Heart right ventricle (tissue), 16 donors: Measurements from ENCODE around the gene IMMT. TPM values are rescaled to one million over a fixed set of nuclear protein-coding genes. Genes with fewer than 3 reads are reported as not detected.
"Not testable (repeated sequence)": the region's sequence is repeated elsewhere in the genome, so short reads cannot be mapped to it uniquely, and the experiment has no call there.

Experiments used
- ATAC-seq, 8 donors: fragments of 200-7000 bp; cut with Tn5 transposase; one replicate each; pipeline ENCODE4 v1.9.1; 2020; ENCODE audit warnings: mild to moderate bottlenecking in 8 of 8, moderate library complexity in 8 of 8, moderate number of reproducible peaks in 1 of 8
- DNase-seq, 2 donors: peaks; one replicate each; pipeline ENCODE4 v3.0.0-alpha.2; 2020
- H3K27ac ChIP-seq, 10 donors: fragments of 200-600 bp; sonication (generic) in 2 of 10; one replicate each; pipeline versions ENCODE4 v1.5.0 to v1.8.0; 2020 to 2022; ENCODE audit warnings: mild to moderate bottlenecking in 3 of 10
- H3K27me3 ChIP-seq, 7 donors: fragments of 200-600 bp; one replicate each; pipeline ENCODE4 v1.8.0; 2021 to 2022; ENCODE audit warnings: mild to moderate bottlenecking in 2 of 7
- H3K36me3 ChIP-seq, 9 donors: fragments of 200-600 bp; sonication (generic) in 1 of 9; one replicate each; pipeline versions ENCODE4 v1.5.0 to v1.8.0; 2020 to 2022; ENCODE audit warnings: mild to moderate bottlenecking in 2 of 9
- H3K4me1 ChIP-seq, 9 donors: fragments of 200-600 bp; sonication (generic) in 1 of 9; one replicate each; pipeline versions ENCODE4 v1.5.0 to v1.8.0; 2020 to 2022; ENCODE audit warnings: mild to moderate bottlenecking in 4 of 9
- H3K4me3 ChIP-seq, 10 donors: fragments of 200-600 bp; sonication (generic) in 2 of 10; one replicate each; pipeline versions ENCODE4 v1.5.0 to v1.8.0; 2020 to 2022; ENCODE audit warnings: mild to moderate bottlenecking in 7 of 10, moderate library complexity in 2 of 10
- H3K9me3 ChIP-seq, 11 donors: fragments of 200-600 bp in 10 of 11; sonication (generic) in 2 of 11; one replicate each; pipeline versions ENCODE4 v1.5.0 to v1.8.0; 2013 to 2022; ENCODE audit warnings: mild to moderate bottlenecking in 2 of 11, control low read depth in 1 of 11, moderate library complexity in 1 of 11
- WGBS, 2 donors: extraction: QIAGEN DNeasy Blood & Tissue Kit; methylation state at CpG; one replicate each; pipeline ENCODE4 v1.1.7; 2013; ENCODE audit warnings: inconsistent platforms in 1 of 2; 5-methylcytosine and 5-hydroxymethylcytosine counted together
- intact Hi-C, 10 donors: fragments of 100-400 bp; cut with DNase I; formaldehyde crosslinking; loops; one replicate each; pipeline versions ENCODE4 v1.11.1 to v1.14.2; 2022
- polyA plus RNA-seq, 2 donors: library from polyadenylated mRNA; stranded (reverse); fragments of 200-250 nt; gene quantifications; one replicate each; pipeline ENCODE4 v1.2.3, GENCODE V29; 2013
- total RNA-seq, 10 donors: library from RNA; stranded (reverse); fragmentation: NEBNext Ultra II Directional in 3 of 10; extraction: Animal tissue kit (Norgen Biotek cat#: 25700) in 3 of 10; gene quantifications; one replicate each; pipeline versions ENCODE4 v1.2.1 to v1.2.4, GENCODE V29; 2021 to 2023
- TF ChIP-seq, protein P1 (sequence below), 9 donors: fragments of 200-600 bp; sonication (generic) in 2 of 9; IDR thresholded peaks; one replicate each; pipeline versions ENCODE4 v1.5.0 to v1.8.0; 2021 to 2022; ENCODE audit warnings: antibody characterized with exemption in 9 of 9, mild to moderate bottlenecking in 5 of 9, moderate library complexity in 1 of 9
- donor health status: Arrhythmogenic right ventricular cardiomyopathy.
- donor health status: ischemic (EF 13 %, LVEDD 7.1; RV severe dilation, severe dysfunction).
- donor health status: healthy with polysubstance abuse.
- donor health status: DM: no; HTN: yes; CAD: no.
- donor health status: DM: no; HTN: no; CAD: no.
- donor health status: ischemic (EF 25% LVEDD 6.9; RV normal size, moderate dysfunction).
- donor health status: ischemic (EF 25% LVEDD 5.7; RV mildly dilated, moderate dysfunction).
- donor health status: healthy.
- donor health status: DM: yes; HTN: yes; CAD: no.
- donor health status: Ischemic cardiomyopathy.
- donor health status: ischemic (EF 35%, LVEDD 5.7; RV mildly dilated, moderate dysfunction).
- donor health status: nonischemic (EF 11% LVEDD 7.7; RV severe dilation, severe dysfunction).
- donor health status: DM: yes; HTN: yes; CAD: no.
- donor health status: PGD.
- donor health status: ischemic (EF 29% LVEDD 5.4; RV normal size, mild dysfunction).
- donor health status: nonischemic (EF 23%, LVEDD 6.1; RV moderate dilation, normal function).

IMMT gene
- total and polyA plus RNA-seq, 12 donors = 48.2 to 333 (median 298) TPM

DNA sequence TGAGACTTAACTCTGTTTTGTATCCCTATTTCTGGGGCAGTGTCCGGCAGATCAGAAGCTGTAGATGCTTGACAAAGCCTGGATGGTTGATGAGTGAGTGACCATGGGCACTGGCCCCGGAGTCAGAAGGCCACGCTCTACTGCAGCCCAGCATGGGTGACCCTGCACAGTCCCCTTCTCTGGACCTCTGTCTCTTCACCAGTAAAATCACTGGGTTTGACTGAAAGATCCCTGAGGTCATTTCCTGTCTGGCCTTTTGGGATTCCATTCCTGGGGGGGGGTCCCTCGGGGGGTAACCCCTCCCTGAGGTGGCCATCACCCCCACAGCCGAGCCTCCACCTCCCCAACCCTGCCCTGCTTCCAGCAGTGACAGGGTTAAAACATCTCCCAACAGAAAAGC, 35.7 kb upstream of the IMMT start:
- ATAC-seq (no peak), DNase-seq (no peak)
- Histone ChIP-seq H3K4me3 (no peak overlapping the region), H3K36me3 (no peaks in the 10 kb centered on the region), H3K4me1 (peaks cover 0 to 35% (median 9%) of the 10 kb centered on the region in 9 donors), H3K9me3 (no peaks in the 10 kb centered on the region), H3K27ac (no peak overlapping the region), H3K27me3 (no peaks in the 10 kb centered on the region)
- 71 to 76% methylated on average over 5 of the region's 5 CpGs for WGBS, 2 donors
- intact Hi-C loops = no loop called here
- TF ChIP-seq, protein P1, sequence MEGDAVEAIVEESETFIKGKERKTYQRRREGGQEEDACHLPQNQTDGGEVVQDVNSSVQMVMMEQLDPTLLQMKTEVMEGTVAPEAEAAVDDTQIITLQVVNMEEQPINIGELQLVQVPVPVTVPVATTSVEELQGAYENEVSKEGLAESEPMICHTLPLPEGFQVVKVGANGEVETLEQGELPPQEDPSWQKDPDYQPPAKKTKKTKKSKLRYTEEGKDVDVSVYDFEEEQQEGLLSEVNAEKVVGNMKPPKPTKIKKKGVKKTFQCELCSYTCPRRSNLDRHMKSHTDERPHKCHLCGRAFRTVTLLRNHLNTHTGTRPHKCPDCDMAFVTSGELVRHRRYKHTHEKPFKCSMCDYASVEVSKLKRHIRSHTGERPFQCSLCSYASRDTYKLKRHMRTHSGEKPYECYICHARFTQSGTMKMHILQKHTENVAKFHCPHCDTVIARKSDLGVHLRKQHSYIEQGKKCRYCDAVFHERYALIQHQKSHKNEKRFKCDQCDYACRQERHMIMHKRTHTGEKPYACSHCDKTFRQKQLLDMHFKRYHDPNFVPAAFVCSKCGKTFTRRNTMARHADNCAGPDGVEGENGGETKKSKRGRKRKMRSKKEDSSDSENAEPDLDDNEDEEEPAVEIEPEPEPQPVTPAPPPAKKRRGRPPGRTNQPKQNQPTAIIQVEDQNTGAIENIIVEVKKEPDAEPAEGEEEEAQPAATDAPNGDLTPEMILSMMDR (IDR thresholded peaks at IDR 0.05) = no peak

DNA sequence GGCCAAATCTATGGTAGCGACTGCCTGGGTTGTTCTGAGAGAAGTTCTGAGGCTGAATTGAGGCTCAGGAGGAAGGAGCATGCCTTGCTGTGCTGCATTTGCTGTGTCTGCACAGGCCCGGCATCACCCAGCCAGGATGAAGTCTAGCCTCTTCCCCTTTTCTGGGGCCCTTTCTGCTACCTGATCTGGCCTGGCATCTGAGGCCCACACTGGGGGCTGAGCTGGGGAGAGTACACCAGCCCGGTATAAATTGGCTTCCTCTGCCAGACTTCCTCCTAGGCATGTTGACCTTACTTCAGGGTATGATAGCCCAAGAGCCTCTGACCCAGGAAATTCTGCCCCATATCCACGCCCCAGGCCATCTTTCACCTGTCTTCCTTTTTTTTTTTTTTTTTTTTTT, 34.0 kb upstream of the IMMT start:
- Histone ChIP-seq H3K27me3 (no peaks in the 10 kb centered on the region), H3K4me3 (no peak overlapping the region), H3K4me1 (peaks cover 9 to 34% (median 17%) of the 10 kb centered on the region in 9 donors), H3K36me3 (no peaks in the 10 kb centered on the region), H3K27ac (no peak overlapping the region), H3K9me3 (no peaks in the 10 kb centered on the region)
- intact Hi-C loops = loop anchor here in 5 of 10 donors (10.0 kb wide), 3 partner anchors 46 to 216 kb away; partner anchors contain the start of gene KDM3A (in 2 of the 5)
- WGBS, 2 donors = 75% methylated on average over 4 of the region's 4 CpGs
- ATAC-seq (no peak), DNase-seq (no peak)
- TF ChIP-seq, protein P1 (IDR thresholded peaks at IDR 0.05) = no peak

DNA sequence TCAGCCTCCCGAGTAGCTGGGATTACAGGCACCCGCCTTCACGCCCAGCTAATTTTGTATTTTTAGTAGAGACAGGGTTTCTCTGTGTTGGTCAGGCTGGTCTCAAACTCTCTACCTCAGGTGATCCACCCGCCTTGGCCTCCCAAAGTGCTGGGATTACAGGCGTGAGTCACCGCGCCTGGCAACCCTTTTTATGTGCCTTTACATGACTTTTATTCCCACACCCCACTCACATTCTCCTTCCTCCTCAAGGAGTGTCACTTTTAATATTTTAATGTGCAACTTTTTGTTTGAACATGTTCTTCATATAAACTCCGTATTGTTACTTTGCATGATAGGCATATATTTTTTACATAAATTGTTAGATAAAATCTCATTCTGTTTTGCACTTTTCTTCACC, 33.3 kb upstream of the IMMT start:
- intact Hi-C loops = loop anchor here in 5 of 10 donors (10.0 kb wide), 3 partner anchors 46 to 216 kb away; partner anchors contain the start of gene KDM3A (in 2 of the 5)
- H3K36me3 ChIP-seq, DNase-seq, ATAC-seq, H3K27me3 ChIP-seq, H3K9me3 ChIP-seq, H3K4me3 ChIP-seq, H3K27ac ChIP-seq: not testable (repeated sequence)
- H3K4me1 ChIP-seq = peaks cover 9 to 34% (median 22%) of the 10 kb centered on the region in 9 donors
- 96 to 99% methylated on average over 8 of the region's 8 CpGs for WGBS, 2 donors

DNA sequence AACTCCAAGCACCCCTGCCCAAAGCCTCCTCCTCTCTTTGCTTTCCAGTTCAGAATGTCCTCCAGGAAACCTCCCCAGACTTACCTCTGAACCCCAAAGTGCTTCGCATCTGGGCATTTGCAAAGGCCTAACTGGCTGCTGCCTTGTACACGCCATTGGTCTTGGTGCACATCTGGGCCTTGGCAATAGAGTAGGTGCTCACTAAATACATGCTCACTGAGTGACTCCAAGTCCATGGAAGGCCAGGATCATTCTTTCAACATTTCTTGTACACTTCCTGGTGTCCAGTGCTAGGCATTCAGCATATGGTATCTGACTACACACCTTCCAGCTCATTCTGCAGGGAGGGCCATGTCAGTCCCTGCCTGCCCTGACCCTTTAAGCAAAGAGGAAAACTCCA, 32.4 kb upstream of the IMMT start:
- Histone ChIP-seq H3K4me1 (peaks cover 15 to 41% (median 31%) of the 10 kb centered on the region in 9 donors), H3K27me3 (no peaks in the 10 kb centered on the region), H3K36me3 (no peaks in the 10 kb centered on the region), H3K4me3 (no peak overlapping the region), H3K27ac (no peak overlapping the region), H3K9me3 (no peaks in the 10 kb centered on the region)
- ATAC-seq (no peak), DNase-seq (no peak)
- TF ChIP-seq, protein P1 (IDR thresholded peaks at IDR 0.05) = no peak
- intact Hi-C loops = loop anchor here in 5 of 10 donors (10.0 kb wide), 3 partner anchors 47 to 217 kb away; partner anchors contain the start of gene KDM3A (in 2 of the 5)
- WGBS, 2 donors = 95 to 100% methylated on average over 2 of the region's 2 CpGs
